Measurements from ENCODE around the gene ZCCHC7.

The ZCCHC7 gene

DNA sequence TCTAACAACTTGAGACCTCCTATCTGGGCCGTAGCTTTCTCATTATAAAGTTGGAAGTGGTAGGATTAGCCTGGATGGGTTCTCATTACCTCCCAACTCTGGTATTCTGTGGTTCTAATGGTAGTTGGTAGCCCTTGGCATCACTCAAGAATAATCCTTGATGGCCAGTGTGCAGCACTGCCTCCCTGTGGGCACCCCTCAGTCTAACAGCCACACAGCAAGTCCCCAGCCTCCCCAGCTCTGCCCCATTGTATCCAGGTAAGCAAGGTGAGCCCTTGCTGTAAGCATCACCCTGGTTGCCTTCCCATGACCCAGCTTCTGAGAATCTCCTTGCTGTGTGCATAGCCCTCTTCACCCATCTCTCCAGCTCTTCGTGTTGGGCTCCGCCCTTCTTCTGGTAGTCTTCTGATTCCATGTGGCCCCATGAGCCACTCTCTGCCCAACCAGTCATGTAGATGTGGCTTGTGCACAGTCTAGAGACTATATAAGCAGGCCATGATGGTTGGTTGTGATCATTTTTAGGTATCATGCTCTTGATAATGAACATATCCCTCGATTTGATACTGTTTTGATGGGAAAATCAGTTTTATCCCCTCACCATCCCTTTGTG, 244.5 kb downstream of the ZCCHC7 start:
- H3K4me2 ChIP-seq: no peak overlapping the region

DNA sequence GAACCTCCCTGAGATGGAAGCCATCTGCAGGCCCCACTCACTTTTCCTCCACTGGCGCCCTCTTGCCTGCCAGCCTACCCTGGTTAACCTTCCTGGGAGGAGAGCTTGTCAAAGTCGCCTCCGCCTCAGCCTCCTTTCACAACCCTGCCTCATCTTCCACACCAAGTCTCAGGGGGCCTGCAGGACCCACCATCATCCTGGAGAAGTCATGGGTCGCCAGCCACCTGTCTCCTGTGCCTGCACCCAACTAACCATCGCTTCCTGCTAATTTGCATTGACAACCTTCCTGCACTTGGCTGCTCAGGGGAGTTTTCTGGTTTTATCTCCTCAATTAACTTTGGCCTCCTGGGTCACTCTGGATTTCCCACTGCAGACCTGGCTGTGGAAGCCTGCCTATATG, 249.3 kb downstream of the ZCCHC7 start:
- peaks cover 4% of the 10 kb centered on the region for H3K4me1 ChIP-seq (ENCODE audit: low read depth, poor library complexity, severe bottlenecking)
- no peak overlapping the region for H2AFZ ChIP-seq (ENCODE audit: low read depth)
- H4K20me1 ChIP-seq (ENCODE audit: insufficient read depth): no peaks in the 10 kb centered on the region
- no peak overlapping the region for H3K27ac ChIP-seq
- H3K27me3 ChIP-seq (ENCODE audit: insufficient read depth, low read depth): peaks cover 3% of the 10 kb centered on the region; the same call in 1 of the 2 replicates
- no peak overlapping the region for H3K4me3 ChIP-seq (IDR thresholded peaks at IDR 0.05; ENCODE audit: insufficient read depth, low read depth, low read length)
- H3K36me3 ChIP-seq (ENCODE audit: insufficient read depth): no peaks in the 10 kb centered on the region
- no peaks in the 10 kb centered on the region for H3K79me2 ChIP-seq (ENCODE audit: insufficient read depth, low read depth)
- H3K9ac ChIP-seq: no peak overlapping the region
- TF ChIP-seq, protein P1, sequence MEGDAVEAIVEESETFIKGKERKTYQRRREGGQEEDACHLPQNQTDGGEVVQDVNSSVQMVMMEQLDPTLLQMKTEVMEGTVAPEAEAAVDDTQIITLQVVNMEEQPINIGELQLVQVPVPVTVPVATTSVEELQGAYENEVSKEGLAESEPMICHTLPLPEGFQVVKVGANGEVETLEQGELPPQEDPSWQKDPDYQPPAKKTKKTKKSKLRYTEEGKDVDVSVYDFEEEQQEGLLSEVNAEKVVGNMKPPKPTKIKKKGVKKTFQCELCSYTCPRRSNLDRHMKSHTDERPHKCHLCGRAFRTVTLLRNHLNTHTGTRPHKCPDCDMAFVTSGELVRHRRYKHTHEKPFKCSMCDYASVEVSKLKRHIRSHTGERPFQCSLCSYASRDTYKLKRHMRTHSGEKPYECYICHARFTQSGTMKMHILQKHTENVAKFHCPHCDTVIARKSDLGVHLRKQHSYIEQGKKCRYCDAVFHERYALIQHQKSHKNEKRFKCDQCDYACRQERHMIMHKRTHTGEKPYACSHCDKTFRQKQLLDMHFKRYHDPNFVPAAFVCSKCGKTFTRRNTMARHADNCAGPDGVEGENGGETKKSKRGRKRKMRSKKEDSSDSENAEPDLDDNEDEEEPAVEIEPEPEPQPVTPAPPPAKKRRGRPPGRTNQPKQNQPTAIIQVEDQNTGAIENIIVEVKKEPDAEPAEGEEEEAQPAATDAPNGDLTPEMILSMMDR (conservative IDR thresholded peaks at IDR 0.05; ENCODE audit: low read depth, low read length): no peak
- no peak overlapping the region for H3K4me2 ChIP-seq

More for the DNA sequence above, 244.5 kb downstream of the ZCCHC7 start:
- Histone ChIP-seq H3K27me3 (ENCODE audit: insufficient read depth, low read depth) (no peaks in the 10 kb centered on the region; the same call in 1 of the 2 replicates), H3K4me3 (IDR thresholded peaks at IDR 0.05; ENCODE audit: insufficient read depth, low read depth, low read length) (no peak overlapping the region), H4K20me1 (ENCODE audit: insufficient read depth) (no peaks in the 10 kb centered on the region), H3K9ac (no peak overlapping the region), H3K4me1 (ENCODE audit: low read depth, poor library complexity, severe bottlenecking) (no peaks in the 10 kb centered on the region), H3K36me3 (ENCODE audit: insufficient read depth) (no peaks in the 10 kb centered on the region), H2AFZ (ENCODE audit: low read depth) (no peak overlapping the region), H3K27ac (no peak overlapping the region), H3K79me2 (ENCODE audit: insufficient read depth, low read depth) (no peaks in the 10 kb centered on the region)
- TF ChIP-seq, protein P1 (conservative IDR thresholded peaks at IDR 0.05; ENCODE audit: low read depth, low read length): peak; percentile 33; the same call in 1 of the 2 replicates

- H3K9ac ChIP-seq: no peak overlapping the region
- peaks cover 3% of the 10 kb centered on the region; the same call in 1 of the 2 replicates for H3K27me3 ChIP-seq (ENCODE audit: insufficient read depth, low read depth)
- H3K36me3 ChIP-seq (ENCODE audit: insufficient read depth): no peaks in the 10 kb centered on the region
- no peaks in the 10 kb centered on the region for H4K20me1 ChIP-seq (ENCODE audit: insufficient read depth)
- no peak overlapping the region for H3K27ac ChIP-seq
- H3K79me2 ChIP-seq (ENCODE audit: insufficient read depth, low read depth): no peaks in the 10 kb centered on the region
- peaks cover 4% of the 10 kb centered on the region for H3K4me1 ChIP-seq (ENCODE audit: low read depth, poor library complexity, severe bottlenecking)
- H3K4me3 ChIP-seq (IDR thresholded peaks at IDR 0.05; ENCODE audit: insufficient read depth, low read depth, low read length): no peak overlapping the region
- TF ChIP-seq, protein P1 (conservative IDR thresholded peaks at IDR 0.05; ENCODE audit: low read depth, low read length): no peak
- H3K4me2 ChIP-seq: no peak overlapping the region
- H2AFZ ChIP-seq (ENCODE audit: low read depth): no peak overlapping the region
These were observed 249.9 kb downstream of the ZCCHC7 start for GRCh38 chr9:37370282-37370681.

GRCh38 chr9:37370968-37371563, 250.7 kb downstream of the ZCCHC7 start:
- Histone ChIP-seq H3K79me2 (ENCODE audit: insufficient read depth, low read depth) (no peaks in the 10 kb centered on the region), H3K4me2 (no peak overlapping the region), H3K36me3 (ENCODE audit: insufficient read depth) (no peaks in the 10 kb centered on the region), H4K20me1 (ENCODE audit: insufficient read depth) (no peaks in the 10 kb centered on the region), H3K9ac (no peak overlapping the region), H3K4me1 (ENCODE audit: low read depth, poor library complexity, severe bottlenecking) (peaks cover 4% of the 10 kb centered on the region), H2AFZ (ENCODE audit: low read depth) (no peak overlapping the region), H3K4me3 (IDR thresholded peaks at IDR 0.05; ENCODE audit: insufficient read depth, low read depth, low read length) (no peak overlapping the region), H3K27ac (no peak overlapping the region), H3K27me3 (ENCODE audit: insufficient read depth, low read depth) (peaks cover 3% of the 10 kb centered on the region; the same call in 1 of the 2 replicates)
- TF ChIP-seq, protein P1 (conservative IDR thresholded peaks at IDR 0.05; ENCODE audit: low read depth, low read length): no peak
